Adrenal gland (tissue), 12 donors: ENCODE data around the gene USP49. TPM values are rescaled to one million over a fixed set of nuclear protein-coding genes. Genes with fewer than 3 reads are reported as not detected.

Experiments
- DNase-seq, 7 donors: peaks; one replicate each; pipeline ENCODE4 v3.0.0-alpha.2; 2019 to 2020
- H3K27ac ChIP-seq, 5 donors: fragments of 200-600 bp; sonication (generic) in 4 of 5; 1 replicate in 3 of 5; 2 replicates in 2 of 5; pipeline versions ENCODE4 v1.5.1 to v1.8.0; 2016 to 2020; ENCODE audit warnings: mild to moderate bottlenecking in 1 of 5
- H3K27me3 ChIP-seq: fragments of 200-600 bp; 2 replicates; pipeline ENCODE4 v1.8.0; 2021
- H3K36me3 ChIP-seq, 2 donors: fragments of 200-600 bp; replicated peaks in 1 of 2; 1 replicate in 1 of 2; 2 replicates in 1 of 2; pipeline versions ENCODE4 v1.5.1 to v1.8.0; 2018 to 2022
- H3K4me1 ChIP-seq, 2 donors: fragments of 200-600 bp; replicated peaks in 1 of 2; 1 replicate in 1 of 2; 2 replicates in 1 of 2; pipeline versions ENCODE4 v1.5.1 to v1.8.0; 2018 to 2021
- H3K4me3 ChIP-seq, 4 donors: fragments of 200-600 bp; sonication (generic) in 3 of 4; one replicate each; pipeline ENCODE4 v1.5.1; 2016 to 2018
- H3K9me3 ChIP-seq, 3 donors: fragments of 200-600 bp; sonication (generic) in 1 of 3; replicated peaks in 1 of 3; 1 replicate in 2 of 3; 2 replicates in 1 of 3; pipeline versions ENCODE4 v1.5.1 to v1.8.0; 2016 to 2021
- POLR2A ChIP-seq, 2 donors: fragments of 450-650 bp; IDR thresholded peaks; one replicate each; pipeline ENCODE4 v1.6.1; 2017; ENCODE audit warnings: antibody characterized with exemption in 2 of 2, mild to moderate bottlenecking in 2 of 2, moderate library complexity in 1 of 2
- WGBS, 4 donors: extraction: QIAGEN DNeasy Blood & Tissue Kit in 2 of 4; methylation state at CpG; one replicate each; pipeline versions ENCODE4 v1.1.5 to v1.1.7; 2013 to 2017; 5-methylcytosine and 5-hydroxymethylcytosine counted together
- intact Hi-C, 2 donors: fragments of 100-400 bp; cut with DNase I; formaldehyde crosslinking; loops; one replicate each; pipeline versions ENCODE4 v1.14.1 to v1.15.0; 2022 to 2023
- polyA plus RNA-seq, 3 donors: library from polyadenylated mRNA; stranded (reverse); fragments of 200-250 nt in 2 of 3; fragments of 350-450 nt in 1 of 3; fragmentation: Illumina TruSeq in 1 of 3; extraction: RNeasy Lipid Tissue Mini Kit (QIAGEN cat#74804) in 1 of 3; gene quantifications; one replicate each; pipeline ENCODE4 v1.2.3, GENCODE V29; 2013 to 2014
- total RNA-seq, 9 donors: library from RNA; depleted of rRNA in 4 of 9; stranded (reverse); fragments of >200 nt in 4 of 9; fragments of 120-200 nt in 1 of 9; fragmentation: NEBNext Ultra II Directional in 1 of 9; extraction: Animal tissue kit (Norgen Biotek cat#: 25700) in 1 of 9; gene quantifications; one replicate each; pipeline versions ENCODE4 v1.1.0 to v1.2.4, GENCODE V29; 2013 to 2023
- TF ChIP-seq, protein P1 (sequence below), 6 experiments: fragments of 450-650 bp in 4 of 6; fragments of 200-600 bp in 2 of 6; sonication (generic) in 1 of 6; IDR thresholded peaks; 1 replicate in 5 of 6; 2 replicates in 1 of 6; pipeline versions ENCODE4 v1.5.1 to v1.8.0; 2016 to 2021; ENCODE audit warnings: antibody characterized with exemption in 6 of 6, mild to moderate bottlenecking in 2 of 6, moderate library complexity in 1 of 6
- donor health status: healthy with polysubstance abuse.
- donor health status: Bipolar disorder and iron deficiency.
- donor health status: DM: yes; HTN: yes; CAD: no.
- donor health status: DM: no; HTN: no; CAD: no.
- donor health status: DM: no; HTN: no; CAD: no.
- donor health status: DM: yes; HTN: yes; CAD: no.

The USP49 gene
- total and polyA plus RNA-seq, 12 donors = 1.5 to 6.2 (median 3.4) TPM

DNA sequence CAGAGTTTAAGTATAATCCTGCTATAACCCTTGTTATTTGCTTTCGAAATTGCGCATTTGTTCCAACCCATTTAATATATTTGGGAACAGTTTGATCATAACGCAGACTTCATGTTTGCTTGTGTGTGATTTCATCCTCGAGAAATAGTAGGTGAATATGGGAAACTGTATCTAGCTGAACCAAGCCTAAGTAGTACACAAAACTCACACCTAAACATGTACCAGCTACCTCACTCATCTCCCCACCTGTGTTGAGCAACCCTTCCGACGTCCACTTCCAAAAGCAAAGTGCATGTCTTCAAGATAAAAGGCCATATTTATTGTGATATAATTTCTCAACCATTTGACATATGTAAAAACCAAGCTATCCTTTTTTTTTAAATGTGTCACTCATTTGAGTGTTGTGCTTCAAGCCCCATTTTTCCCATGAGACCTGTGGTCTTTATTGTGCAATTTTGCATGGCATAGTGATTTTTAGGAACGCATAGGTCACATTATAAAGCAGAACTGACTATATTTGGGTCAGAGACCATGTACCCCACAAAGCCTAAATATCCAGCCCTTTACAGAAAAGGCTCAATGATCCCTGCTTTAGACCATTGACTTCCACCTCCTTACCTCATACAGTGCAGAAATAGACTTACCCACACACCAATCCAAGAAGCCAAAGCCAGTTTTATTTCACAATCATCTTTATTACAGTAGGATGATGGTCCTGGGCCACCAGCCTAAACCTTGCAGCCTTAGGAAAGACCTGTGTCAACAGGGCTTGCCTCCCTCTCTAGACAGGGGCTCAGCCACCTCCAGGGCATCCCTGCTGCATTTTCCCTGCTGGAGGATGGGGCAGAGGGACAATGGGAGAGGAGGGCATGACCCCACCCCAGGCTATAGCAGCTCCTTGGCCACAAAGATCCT is 39.4 kb upstream of the USP49 start:
- WGBS, 4 donors = 58 to 74% (median 69%) methylated on average over 7 of the region's 7 CpGs
- Histone ChIP-seq H3K27ac (peak overlapping the region in 2 of 5 donors; percentile 16 to 85), H3K36me3 (peaks cover 0 to 70% of the 10 kb centered on the region in 2 donors), H3K4me1 (peaks cover 21 to 40% of the 10 kb centered on the region in 2 donors), H3K9me3 (no peaks in the 10 kb centered on the region), H3K27me3 (no peaks in the 10 kb centered on the region), H3K4me3 (no peak overlapping the region)
- no peak for DNase-seq
- intact Hi-C loops = loop anchor here (5.0 to 10.0 kb wide), 3 partner anchors 90 to 150 kb away; partner anchors contain the start of genes PRICKLE4 (in 2 of the 2) and TOMM6 (in 2 of the 2)
- TF ChIP-seq, protein P1, sequence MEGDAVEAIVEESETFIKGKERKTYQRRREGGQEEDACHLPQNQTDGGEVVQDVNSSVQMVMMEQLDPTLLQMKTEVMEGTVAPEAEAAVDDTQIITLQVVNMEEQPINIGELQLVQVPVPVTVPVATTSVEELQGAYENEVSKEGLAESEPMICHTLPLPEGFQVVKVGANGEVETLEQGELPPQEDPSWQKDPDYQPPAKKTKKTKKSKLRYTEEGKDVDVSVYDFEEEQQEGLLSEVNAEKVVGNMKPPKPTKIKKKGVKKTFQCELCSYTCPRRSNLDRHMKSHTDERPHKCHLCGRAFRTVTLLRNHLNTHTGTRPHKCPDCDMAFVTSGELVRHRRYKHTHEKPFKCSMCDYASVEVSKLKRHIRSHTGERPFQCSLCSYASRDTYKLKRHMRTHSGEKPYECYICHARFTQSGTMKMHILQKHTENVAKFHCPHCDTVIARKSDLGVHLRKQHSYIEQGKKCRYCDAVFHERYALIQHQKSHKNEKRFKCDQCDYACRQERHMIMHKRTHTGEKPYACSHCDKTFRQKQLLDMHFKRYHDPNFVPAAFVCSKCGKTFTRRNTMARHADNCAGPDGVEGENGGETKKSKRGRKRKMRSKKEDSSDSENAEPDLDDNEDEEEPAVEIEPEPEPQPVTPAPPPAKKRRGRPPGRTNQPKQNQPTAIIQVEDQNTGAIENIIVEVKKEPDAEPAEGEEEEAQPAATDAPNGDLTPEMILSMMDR (IDR thresholded peaks at IDR 0.05) = no peak
- no peak for TF ChIP-seq POLR2A (IDR thresholded peaks at IDR 0.05)

DNA sequence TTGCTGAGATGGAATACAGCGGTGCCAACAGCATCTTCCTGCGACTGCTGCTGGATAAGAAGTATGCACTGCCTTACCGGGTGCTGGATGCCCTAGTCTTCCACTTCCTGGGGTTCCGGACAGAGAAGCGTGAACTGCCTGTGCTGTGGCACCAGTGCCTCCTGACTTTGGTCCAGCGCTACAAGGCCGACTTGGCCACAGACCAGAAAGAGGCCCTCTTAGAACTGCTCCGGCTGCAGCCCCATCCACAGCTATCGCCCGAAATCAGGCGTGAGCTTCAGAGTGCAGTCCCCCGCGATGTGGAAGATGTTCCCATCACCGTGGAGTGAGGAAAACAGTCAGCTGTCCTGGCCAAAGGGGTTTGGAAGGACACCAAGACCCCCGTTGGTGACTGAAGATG is 37.2 kb upstream of the USP49 start:
- Histone ChIP-seq H3K36me3 (peaks cover 0 to 90% of the 10 kb centered on the region in 2 donors), H3K9me3 (no peaks in the 10 kb centered on the region), H3K27me3 (no peaks in the 10 kb centered on the region), H3K27ac (no peak overlapping the region), H3K4me3 (no peak overlapping the region), H3K4me1 (peaks cover 6 to 18% of the 10 kb centered on the region in 2 donors)
- TF ChIP-seq, protein P1 (IDR thresholded peaks at IDR 0.05) = no peak
- TF ChIP-seq POLR2A (IDR thresholded peaks at IDR 0.05) = no peak
- intact Hi-C loops = loop anchor here (5.0 to 10.0 kb wide), 3 partner anchors 88 to 148 kb away; partner anchors contain the start of genes PRICKLE4 (in 2 of the 2) and TOMM6 (in 2 of the 2)
- no peak for DNase-seq
- WGBS, 4 donors = 85 to 91% (median 87%) methylated on average over 11 to 15 of the region's 15 CpGs

DNA sequence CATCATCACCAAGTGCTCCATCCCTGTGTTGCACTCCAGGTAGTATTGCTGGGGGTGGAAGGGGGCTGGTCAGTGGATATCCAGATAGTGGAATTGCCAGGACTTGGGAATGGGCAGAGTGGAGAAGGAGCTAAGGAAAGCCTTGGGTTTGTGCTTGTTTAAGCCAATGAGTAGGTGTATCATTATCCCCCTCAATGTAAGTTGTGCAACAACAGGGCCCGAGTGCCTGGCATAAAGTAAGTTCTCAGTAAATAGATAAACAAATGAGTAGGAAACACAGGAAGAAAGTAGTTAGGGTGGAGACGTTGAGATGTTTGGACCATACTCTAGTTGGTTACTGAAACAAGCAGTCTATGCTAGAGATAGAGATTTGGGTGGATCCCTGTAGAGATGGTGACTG is 36.6 kb upstream of the USP49 start:
- WGBS, 4 donors = 52 to 69% (median 60%) methylated on average over 2 of the region's 2 CpGs
- Histone ChIP-seq H3K27ac (no peak overlapping the region), H3K9me3 (no peaks in the 10 kb centered on the region), H3K4me1 (peaks cover 6 to 12% of the 10 kb centered on the region in 2 donors), H3K36me3 (peaks cover 0 to 89% of the 10 kb centered on the region in 2 donors), H3K27me3 (no peaks in the 10 kb centered on the region), H3K4me3 (no peak overlapping the region)
- no peak for TF ChIP-seq POLR2A (IDR thresholded peaks at IDR 0.05)
- TF ChIP-seq, protein P1 (IDR thresholded peaks at IDR 0.05) = no peak
- intact Hi-C loops = loop anchor here (5.0 to 10.0 kb wide), 3 partner anchors 87 to 147 kb away; partner anchors contain the start of genes PRICKLE4 (in 2 of the 2) and TOMM6 (in 2 of the 2)
- no peak for DNase-seq

DNA sequence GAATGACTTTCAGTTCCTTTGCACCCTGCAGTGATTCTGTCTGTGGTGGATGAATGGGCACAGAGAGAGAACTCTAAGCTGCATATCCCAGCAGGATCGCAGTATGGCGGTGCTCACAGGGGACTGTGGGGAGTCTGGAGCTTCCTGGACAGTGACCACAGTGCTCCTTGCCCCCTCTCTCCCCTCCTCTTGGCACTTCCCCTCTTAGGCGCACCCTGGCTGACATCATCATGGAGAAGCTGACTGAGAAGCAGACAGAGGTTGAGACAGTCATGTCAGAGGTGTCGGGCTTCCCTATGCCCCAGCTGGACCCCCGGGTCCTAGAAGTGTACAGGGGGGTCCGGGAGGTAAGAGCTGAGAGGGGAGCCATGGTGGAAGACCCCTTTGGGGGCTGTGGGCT is 34.7 kb upstream of the USP49 start:
- no peak for DNase-seq
- no peaks in the 10 kb centered on the region for H3K27me3 ChIP-seq
- no peak overlapping the region for H3K27ac ChIP-seq
- H3K9me3 ChIP-seq = no peaks in the 10 kb centered on the region
- intact Hi-C loops = loop anchor here (5.0 to 10.0 kb wide), 3 partner anchors 85 to 145 kb away; partner anchors contain the start of genes PRICKLE4 (in 2 of the 2) and TOMM6 (in 2 of the 2)
- H3K36me3 ChIP-seq = peaks cover 0 to 81% of the 10 kb centered on the region in 2 donors
- H3K4me1 ChIP-seq = no peaks in the 10 kb centered on the region
- WGBS, 4 donors = 74 to 86% (median 77%) methylated on average over 5 to 6 of the region's 6 CpGs
- no peak overlapping the region for H3K4me3 ChIP-seq
- no peak for TF ChIP-seq POLR2A (IDR thresholded peaks at IDR 0.05)
- TF ChIP-seq, protein P1 (IDR thresholded peaks at IDR 0.05) = no peak
